ENCODE measurements around the gene SIAE. TPM values are rescaled to one million over a fixed set of nuclear protein-coding genes. Genes with fewer than 3 reads are reported as not detected.
A peak's percentile ranks its signal among the peaks of the same experiment; 100 is the strongest.

SIAE gene
- total RNA-seq, 3 donors from 2014 or later (not counting 1 experiment from before 2014, with no cell fraction given) = 2.5 to 5.4 (median 2.5) TPM

DNA sequence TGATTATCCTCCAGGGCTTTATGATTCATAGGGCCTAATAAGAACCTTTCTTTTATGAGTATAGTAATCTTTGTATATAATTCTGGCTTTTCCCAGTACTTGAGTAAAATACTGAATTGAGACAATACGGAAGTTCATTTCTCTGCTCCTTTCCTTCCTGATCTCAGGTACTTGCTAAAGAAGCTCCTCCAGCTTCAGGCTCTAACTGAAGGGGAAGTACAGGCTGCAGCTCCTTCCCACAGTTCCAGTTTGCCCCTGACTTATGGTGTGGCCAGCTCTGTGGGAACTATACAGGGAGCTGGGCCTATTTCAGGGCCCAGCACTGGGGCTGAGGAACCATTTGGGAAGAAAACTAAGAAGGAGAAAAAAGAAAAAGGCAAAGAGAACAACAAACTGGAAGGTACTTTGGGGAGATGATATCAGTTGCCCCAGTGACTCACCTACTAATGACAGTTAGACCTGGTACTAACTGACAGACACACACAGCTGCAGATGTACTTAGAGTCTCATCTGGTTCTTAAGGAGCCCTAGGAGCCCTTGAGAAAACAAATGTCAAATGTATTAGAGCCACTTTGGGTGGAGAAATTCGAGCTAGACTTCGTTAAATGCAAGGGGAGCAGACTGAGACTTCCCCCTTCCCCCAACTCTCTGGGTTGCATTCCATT, 47.9 kb downstream of the SIAE start:
- intact Hi-C loops (cut with micrococcal nuclease) = no loop called here
- Histone ChIP-seq H3K36me3 (ENCODE audit: control insufficient read depth, insufficient read depth, low read length) (peaks cover 42% of the 10 kb centered on the region), H3K27ac (ENCODE audit: low read length) (no peak overlapping the region), H3K4me1 (ENCODE audit: control insufficient read depth, insufficient read depth, low read length) (peaks cover 10% of the 10 kb centered on the region), H3K4me3 (ENCODE audit: low read length) (no peak overlapping the region), H3K27me3 (ENCODE audit: control insufficient read depth, insufficient read depth, low read length) (no peaks in the 10 kb centered on the region), H3K9me3 (ENCODE audit: control insufficient read depth, insufficient read depth, low read length) (no peaks in the 10 kb centered on the region)
- DNase-seq = no peak
- 93% methylated on average over 3 of the region's 3 CpGs for WGBS (ENCODE audit: insufficient coverage)
- TF ChIP-seq, protein P1, sequence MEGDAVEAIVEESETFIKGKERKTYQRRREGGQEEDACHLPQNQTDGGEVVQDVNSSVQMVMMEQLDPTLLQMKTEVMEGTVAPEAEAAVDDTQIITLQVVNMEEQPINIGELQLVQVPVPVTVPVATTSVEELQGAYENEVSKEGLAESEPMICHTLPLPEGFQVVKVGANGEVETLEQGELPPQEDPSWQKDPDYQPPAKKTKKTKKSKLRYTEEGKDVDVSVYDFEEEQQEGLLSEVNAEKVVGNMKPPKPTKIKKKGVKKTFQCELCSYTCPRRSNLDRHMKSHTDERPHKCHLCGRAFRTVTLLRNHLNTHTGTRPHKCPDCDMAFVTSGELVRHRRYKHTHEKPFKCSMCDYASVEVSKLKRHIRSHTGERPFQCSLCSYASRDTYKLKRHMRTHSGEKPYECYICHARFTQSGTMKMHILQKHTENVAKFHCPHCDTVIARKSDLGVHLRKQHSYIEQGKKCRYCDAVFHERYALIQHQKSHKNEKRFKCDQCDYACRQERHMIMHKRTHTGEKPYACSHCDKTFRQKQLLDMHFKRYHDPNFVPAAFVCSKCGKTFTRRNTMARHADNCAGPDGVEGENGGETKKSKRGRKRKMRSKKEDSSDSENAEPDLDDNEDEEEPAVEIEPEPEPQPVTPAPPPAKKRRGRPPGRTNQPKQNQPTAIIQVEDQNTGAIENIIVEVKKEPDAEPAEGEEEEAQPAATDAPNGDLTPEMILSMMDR (IDR thresholded peaks at IDR 0.05) = no peak
- ATAC-seq = no peak
- peaks cover 7% of the 10 kb centered on the region for H3K36me3 Mint-ChIP-seq
- H3K9me3 Mint-ChIP-seq = no peaks in the 10 kb centered on the region
- peak overlapping the region; percentile 17 for H3K4me3 Mint-ChIP-seq
- H3K4me1 Mint-ChIP-seq = peaks cover 33 to 55% of the 10 kb centered on the region in 2 donors
- peak overlapping the region; percentile 26 to 80 for H3K27ac Mint-ChIP-seq
- H3K27me3 Mint-ChIP-seq (ENCODE audit: low read depth in 2 of 2) = peaks cover 0 to 4% of the 10 kb centered on the region in 2 donors

DNA sequence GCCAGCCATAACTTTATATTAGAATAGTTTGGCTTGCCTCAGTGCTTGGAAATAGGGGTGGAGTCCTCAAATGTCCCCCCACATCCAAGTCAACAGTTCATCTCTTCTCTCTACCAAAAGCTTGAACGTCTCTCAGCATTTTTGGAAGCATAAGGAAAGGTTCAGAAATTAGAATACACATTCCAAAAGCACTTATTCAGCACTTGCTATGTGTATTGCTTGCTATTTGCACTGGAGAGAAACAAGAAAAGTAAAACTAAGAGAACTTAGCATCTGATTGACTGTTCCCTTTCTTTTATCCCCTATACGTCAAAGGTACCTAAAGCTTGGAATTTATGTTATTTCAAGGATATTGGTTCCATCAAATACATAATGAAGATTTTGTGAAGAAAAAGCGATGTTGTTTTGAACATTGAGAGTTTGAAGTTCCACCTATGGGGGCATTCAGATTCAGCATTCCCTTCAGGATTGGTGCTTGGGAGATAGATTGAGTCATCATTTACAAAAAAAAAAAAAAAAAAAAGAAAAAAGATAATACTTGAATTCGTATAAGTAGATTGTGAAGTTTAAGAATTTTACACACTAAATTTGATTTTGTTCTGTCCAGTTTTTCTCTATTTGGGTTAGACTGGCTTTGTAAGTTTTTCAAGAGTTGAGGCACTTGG, 49.5 kb downstream of the SIAE start:
- WGBS (ENCODE audit: insufficient coverage) = 100% methylated on average over 1 of the region's 4 CpGs
- H3K27me3 ChIP-seq (ENCODE audit: control insufficient read depth, insufficient read depth, low read length) = no peaks in the 10 kb centered on the region
- H3K9me3 ChIP-seq (ENCODE audit: control insufficient read depth, insufficient read depth, low read length) = no peaks in the 10 kb centered on the region
- Mint-ChIP-seq H3K9me3 (no peaks in the 10 kb centered on the region), H3K4me3 (peak overlapping the region; percentile 94), H3K27ac (peak overlapping the region; percentile 96 to 98), H3K4me1 (peaks cover 33 to 53% of the 10 kb centered on the region in 2 donors), H3K27me3 (ENCODE audit: low read depth in 2 of 2) (peaks cover 11 to 12% of the 10 kb centered on the region in 2 donors), H3K36me3 (no peaks in the 10 kb centered on the region)
- TF ChIP-seq, protein P1 (IDR thresholded peaks at IDR 0.05) = no peak
- H3K36me3 ChIP-seq (ENCODE audit: control insufficient read depth, insufficient read depth, low read length) = peaks cover 31% of the 10 kb centered on the region
- intact Hi-C loops (cut with micrococcal nuclease) = no loop called here
- ATAC-seq = no peak
- no peak overlapping the region for H3K27ac ChIP-seq (ENCODE audit: low read length)
- peaks cover 10% of the 10 kb centered on the region for H3K4me1 ChIP-seq (ENCODE audit: control insufficient read depth, insufficient read depth, low read length)
- DNase-seq = no peak
- peak overlapping the region; percentile 84 for H3K4me3 ChIP-seq (ENCODE audit: low read length)

DNA sequence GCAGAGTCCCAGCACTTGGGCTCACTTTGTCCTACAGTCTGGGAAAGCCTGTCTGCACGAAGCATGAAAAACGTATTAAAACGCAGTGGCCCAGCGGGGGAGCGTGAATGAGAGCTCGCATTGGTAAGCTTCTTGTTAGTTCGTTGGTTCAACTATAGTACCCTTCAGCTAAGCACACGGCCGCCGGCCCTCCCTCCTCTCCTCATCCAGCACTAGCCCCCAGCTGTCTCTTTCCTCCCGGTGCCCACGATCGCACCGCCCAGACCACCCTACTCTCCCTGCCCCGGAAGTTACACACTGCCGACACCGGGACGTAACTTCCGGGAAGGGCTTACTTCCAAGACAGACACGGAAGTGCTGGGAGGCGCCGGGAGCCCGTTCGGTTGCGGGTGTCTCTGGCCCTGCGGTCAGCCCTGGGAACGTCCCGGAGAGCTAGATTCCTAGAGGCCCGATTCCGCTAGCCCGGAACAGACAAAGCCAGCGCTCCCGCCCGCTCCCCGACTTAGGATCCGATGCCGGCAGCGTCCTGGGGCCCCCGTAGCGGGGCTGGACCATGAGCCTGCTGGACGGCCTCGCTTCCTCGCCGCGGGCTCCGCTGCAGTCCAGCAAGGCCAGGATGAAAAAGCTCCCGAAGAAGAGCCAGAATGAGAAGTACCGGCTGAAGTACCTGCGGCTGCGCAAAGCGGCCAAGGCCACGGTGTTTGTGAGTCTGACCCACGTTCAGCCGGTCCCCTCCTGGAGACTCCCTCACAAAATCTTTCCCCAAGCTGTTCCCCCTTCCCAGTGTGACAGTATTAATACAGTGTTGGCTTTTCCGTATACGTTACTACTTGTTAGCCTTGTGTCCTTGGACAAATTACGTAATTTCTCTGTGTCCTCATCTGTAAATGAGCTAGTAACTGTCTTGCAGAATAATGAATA, 50.7 kb downstream of the SIAE start, which contains the start of gene TBRG1:
Gene TBRG1, plus strand, starts transcription at position 334 of the 921 bp plus-strand sequence. Its CDS starts 220 bp downstream, at position 554.
- peak; percentile 72 to 93 for DNase-seq
- peak within 1 kb of the TSS; percentile 90 for H3K27ac ChIP-seq (ENCODE audit: low read length)
- H3K9me3 ChIP-seq (ENCODE audit: control insufficient read depth, insufficient read depth, low read length) = no peaks in the 10 kb centered on the region
- H3K36me3 ChIP-seq (ENCODE audit: control insufficient read depth, insufficient read depth, low read length) = peaks cover 24% of the 10 kb centered on the region
- H3K4me1 ChIP-seq (ENCODE audit: control insufficient read depth, insufficient read depth, low read length) = peaks cover 10% of the 10 kb centered on the region
- Mint-ChIP-seq H3K4me1 (peaks cover 33 to 46% of the 10 kb centered on the region in 2 donors), H3K4me3 (peak within 1 kb of the TSS; percentile 94), H3K27me3 (ENCODE audit: low read depth in 2 of 2) (peaks cover 13 to 20% of the 10 kb centered on the region in 2 donors), H3K27ac (peak within 1 kb of the TSS; percentile 96 to 98), H3K36me3 (no peaks in the 10 kb centered on the region), H3K9me3 (no peaks in the 10 kb centered on the region)
- TF ChIP-seq, protein P1 (IDR thresholded peaks at IDR 0.05) = no peak
- WGBS (ENCODE audit: insufficient coverage) = under 1% methylated on average over 57 of the region's 57 CpGs
- no peaks in the 10 kb centered on the region for H3K27me3 ChIP-seq (ENCODE audit: control insufficient read depth, insufficient read depth, low read length)
- H3K4me3 ChIP-seq (ENCODE audit: low read length) = peak within 1 kb of the TSS; percentile 84
- intact Hi-C loops (cut with micrococcal nuclease) = no loop called here
- ATAC-seq = peak; percentile 95 to 96 (median 95)

All from natural killer cell (primary cell).